PFSK-1 (cell line): Measurements from ENCODE around the gene ANKRD17.

ENCODE experiments used
- FOXP2 ChIP-seq: optimal IDR thresholded peaks from 2 replicates; pipeline ENCODE3; 2011; ENCODE audit warnings: borderline replicate concordance, control low read depth, inconsistent platforms; ENCODE audit not compliant: insufficient read depth; ENCODE audit errors: extremely low read length, extremely low read depth
- POLR2AphosphoS5 ChIP-seq: IDR thresholded peaks from 2 replicates; pipeline ENCODE4 v1.6.1; 2012; ENCODE audit warnings: low read depth, mild to moderate bottlenecking, control low read depth, low read length, moderate library complexity
- REST ChIP-seq, 2 experiments: IDR thresholded peaks; 2 replicates each; pipeline versions ENCODE4 v1.6.1 to v1.8.0; 2011 to 2012; ENCODE audit warnings: low read depth in 2 of 2, low read length in 2 of 2, control low read depth in 1 of 2, inconsistent platforms in 1 of 2, mild to moderate bottlenecking in 1 of 2, moderate library complexity in 1 of 2; ENCODE audit not compliant: insufficient read depth in 1 of 2
- SIN3A ChIP-seq: IDR thresholded peaks from 2 replicates; pipeline ENCODE4 v1.6.1; 2012; ENCODE audit warnings: mild to moderate bottlenecking, low read length, moderate library complexity, borderline replicate concordance; ENCODE audit not compliant: insufficient read depth
- TAF1 ChIP-seq: IDR thresholded peaks from 2 replicates; pipeline ENCODE4 v1.6.1; 2012; ENCODE audit warnings: low read length, control low read depth, borderline replicate concordance; ENCODE audit not compliant: insufficient read depth

DNA sequence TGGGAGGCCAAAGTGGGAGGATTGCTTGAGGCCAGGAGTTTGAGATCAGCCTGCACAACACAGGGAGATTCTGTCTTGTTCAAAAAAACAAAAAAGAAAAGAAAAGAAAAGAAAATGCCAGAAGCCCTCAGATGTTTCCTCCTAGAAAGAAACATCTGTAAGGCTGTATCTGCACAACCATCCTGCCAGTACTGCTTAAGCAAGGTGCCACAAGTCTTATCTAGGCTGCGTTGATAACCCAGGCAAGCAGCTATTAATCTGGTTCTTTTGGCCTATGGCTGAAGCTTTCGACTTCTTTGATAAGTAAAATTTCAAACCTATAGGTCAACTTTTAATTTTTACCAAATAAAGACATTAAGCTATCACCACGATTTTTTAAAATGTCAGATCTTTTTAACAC, 192.2 kb downstream of the ANKRD17 start:
- TF ChIP-seq REST (IDR thresholded peaks at IDR 0.05; ENCODE audit: insufficient read depth in 1 of 2, low read depth in 2 of 2, low read length in 2 of 2) (no peak), POLR2AphosphoS5 (no peak), TAF1 (no peak), SIN3A (no peak), FOXP2 (no peak)
